Measurements from ENCODE around the gene MRPL53.

Gene MRPL53

DNA sequence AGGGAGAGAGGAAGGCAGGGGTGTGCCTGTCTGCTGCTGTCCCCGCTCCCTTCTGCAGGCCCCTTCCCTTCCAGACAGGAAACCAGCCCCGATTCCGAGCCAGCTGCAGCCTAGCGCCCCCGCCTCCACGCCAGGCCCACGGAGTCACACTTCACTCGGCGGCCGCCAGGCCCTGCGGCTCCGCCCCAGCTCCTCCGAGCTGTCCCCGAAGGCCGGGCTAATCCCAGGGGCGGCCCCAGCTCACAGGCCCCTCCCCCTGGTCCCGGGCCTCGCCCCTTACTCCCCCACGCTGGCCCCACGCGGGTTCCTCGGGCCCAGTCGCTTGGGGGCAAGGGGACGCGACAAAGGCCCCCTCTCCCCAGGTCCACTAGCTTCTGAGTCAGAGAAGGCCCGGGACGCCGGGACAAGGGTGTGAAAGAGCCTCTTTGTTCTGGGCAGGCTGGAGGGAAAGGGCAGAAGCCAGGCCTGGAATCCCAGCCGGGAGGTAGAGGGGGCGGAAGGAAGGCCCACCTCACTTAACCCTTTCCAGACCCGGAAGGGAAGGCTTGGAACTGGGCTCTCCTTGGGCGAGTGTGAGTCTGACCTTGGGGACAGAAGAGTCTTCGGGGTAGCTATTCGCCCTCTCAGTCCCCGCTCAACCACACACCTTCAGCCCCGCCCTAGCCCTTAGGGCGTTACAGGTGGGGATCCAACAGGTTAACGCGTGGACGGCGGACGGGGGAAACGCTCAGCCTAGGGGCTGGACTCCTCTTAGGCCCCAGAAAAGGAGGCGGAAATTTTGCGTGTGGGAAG is 31.9 kb downstream of the MRPL53 start:
- no peak for DNase-seq (ENCODE audit: low read depth, low spot score)
- Histone ChIP-seq H3K9me3 (ENCODE audit: insufficient read depth, low read length) (no peaks in the 10 kb centered on the region), H3K9ac (ENCODE audit: insufficient read length, low read depth) (peak overlapping the region; percentile 90), H3K4me3 (ENCODE audit: insufficient read length, low read depth) (peak overlapping the region; percentile 78), H3K27me3 (ENCODE audit: insufficient read depth, insufficient read length) (no peaks in the 10 kb centered on the region), H3K36me3 (ENCODE audit: insufficient read depth, insufficient read length, low read length) (peaks cover 29% of the 10 kb centered on the region), H3K4me1 (ENCODE audit: insufficient read depth, insufficient read length) (peaks cover 9% of the 10 kb centered on the region)
- TF ChIP-seq SUZ12 (IDR thresholded peaks at IDR 0.05; ENCODE audit: extremely low read depth, insufficient read depth, insufficient read length): no peak
- no peak for TF ChIP-seq ZNF274 (IDR thresholded peaks at IDR 0.05; ENCODE audit: low read depth, low read length)
- TF ChIP-seq YY1 (IDR thresholded peaks at IDR 0.05; ENCODE audit: insufficient read depth, insufficient read length): no peak

DNA sequence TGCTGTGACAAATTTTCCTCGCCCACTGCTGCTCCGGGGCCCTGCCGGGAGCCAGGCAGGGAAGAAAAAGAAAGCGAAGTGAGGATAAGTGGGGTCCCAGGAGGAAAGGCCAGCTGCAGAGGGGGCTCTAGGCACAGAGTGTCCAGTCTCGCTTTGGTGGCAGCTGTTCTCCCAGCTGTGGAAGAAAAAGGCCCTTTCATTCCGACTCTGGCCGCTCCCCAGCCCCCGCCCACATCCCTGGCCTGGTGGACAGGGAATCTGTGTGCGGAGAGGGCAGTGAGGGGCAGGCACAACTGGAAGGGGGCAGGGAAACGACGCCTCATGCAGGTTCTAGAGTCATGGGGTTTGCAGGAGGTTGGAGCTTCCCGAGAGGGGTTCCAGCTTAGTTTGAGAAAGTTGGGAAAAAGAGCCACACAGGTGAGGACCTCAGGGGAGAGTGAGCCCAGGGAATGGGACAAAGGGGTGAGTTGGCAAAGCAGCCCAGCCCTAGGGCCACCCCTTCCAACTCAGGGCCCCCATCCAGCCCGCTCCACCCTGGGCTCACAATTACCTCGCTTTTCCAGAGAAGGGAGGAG is 32.6 kb downstream of the MRPL53 start:
- TF ChIP-seq ZNF274 (IDR thresholded peaks at IDR 0.05; ENCODE audit: low read depth, low read length): no peak
- no peak for TF ChIP-seq YY1 (IDR thresholded peaks at IDR 0.05; ENCODE audit: insufficient read depth, insufficient read length)
- TF ChIP-seq SUZ12 (IDR thresholded peaks at IDR 0.05; ENCODE audit: extremely low read depth, insufficient read depth, insufficient read length): no peak
- DNase-seq (ENCODE audit: low read depth, low spot score): no peak
- H3K4me3 ChIP-seq (ENCODE audit: insufficient read length, low read depth): peak overlapping the region; percentile 78
- H3K4me1 ChIP-seq (ENCODE audit: insufficient read depth, insufficient read length): peaks cover 9% of the 10 kb centered on the region
- peaks cover 31% of the 10 kb centered on the region for H3K36me3 ChIP-seq (ENCODE audit: insufficient read depth, insufficient read length, low read length)
- H3K27me3 ChIP-seq (ENCODE audit: insufficient read depth, insufficient read length): no peaks in the 10 kb centered on the region
- H3K9ac ChIP-seq (ENCODE audit: insufficient read length, low read depth): peak overlapping the region; percentile 90
- H3K9me3 ChIP-seq (ENCODE audit: insufficient read depth, low read length): no peaks in the 10 kb centered on the region

DNA sequence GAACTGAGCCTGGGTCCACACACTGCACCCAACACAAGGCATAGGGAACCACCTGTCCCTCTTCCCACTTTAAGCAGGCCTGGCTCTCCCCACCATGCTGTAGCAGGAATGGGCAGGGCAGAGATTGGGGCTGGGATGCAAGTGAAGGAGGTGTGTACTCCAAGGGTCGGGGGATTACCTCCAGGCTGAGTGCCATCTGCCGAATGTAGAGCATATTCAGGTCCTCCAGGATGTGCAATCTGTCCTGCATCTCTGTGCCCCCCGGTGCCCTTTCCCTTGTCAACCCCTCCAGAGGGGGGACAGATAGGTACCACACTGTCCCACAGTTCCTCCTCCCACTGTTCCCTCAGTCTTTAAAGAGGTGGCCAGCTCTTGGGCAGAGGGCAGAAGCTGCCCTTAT is 33.1 kb downstream of the MRPL53 start:
- no peaks in the 10 kb centered on the region for H3K27me3 ChIP-seq (ENCODE audit: insufficient read depth, insufficient read length)

DNA sequence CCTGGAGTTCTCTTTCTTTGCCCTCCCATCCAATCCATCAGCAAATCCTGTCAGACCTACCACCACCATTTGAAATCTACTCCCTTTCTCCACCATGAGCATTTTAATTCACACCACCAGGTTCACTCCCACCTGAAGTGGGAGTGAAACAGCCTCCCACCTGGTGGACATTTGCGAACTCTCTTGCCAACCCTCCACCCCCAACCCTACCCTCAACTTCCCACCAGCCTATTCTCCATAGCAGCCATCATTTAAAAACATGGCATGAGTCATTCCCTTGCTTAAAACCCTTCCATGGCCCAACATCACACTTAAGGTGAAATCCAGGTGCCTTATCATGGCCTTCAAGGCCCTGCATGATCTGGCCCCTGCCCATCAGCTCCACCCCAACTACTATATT is 34.2 kb downstream of the MRPL53 start:
- DNase-seq (ENCODE audit: low read depth, low spot score): no peak
- Histone ChIP-seq H3K9me3 (ENCODE audit: insufficient read depth, low read length) (no peaks in the 10 kb centered on the region), H3K4me3 (ENCODE audit: insufficient read length, low read depth) (no peak overlapping the region), H3K36me3 (ENCODE audit: insufficient read depth, insufficient read length, low read length) (peaks cover 33% of the 10 kb centered on the region), H3K27me3 (ENCODE audit: insufficient read depth, insufficient read length) (no peaks in the 10 kb centered on the region), H3K4me1 (ENCODE audit: insufficient read depth, insufficient read length) (peaks cover 9% of the 10 kb centered on the region), H3K9ac (ENCODE audit: insufficient read length, low read depth) (no peak overlapping the region)
- TF ChIP-seq SUZ12 (IDR thresholded peaks at IDR 0.05; ENCODE audit: extremely low read depth, insufficient read depth, insufficient read length): no peak
- no peak for TF ChIP-seq ZNF274 (IDR thresholded peaks at IDR 0.05; ENCODE audit: low read depth, low read length)
- TF ChIP-seq YY1 (IDR thresholded peaks at IDR 0.05; ENCODE audit: insufficient read depth, insufficient read length): no peak

More for the DNA sequence above, 33.1 kb downstream of the MRPL53 start:
- Histone ChIP-seq H3K36me3 (ENCODE audit: insufficient read depth, insufficient read length, low read length) (peaks cover 33% of the 10 kb centered on the region), H3K9ac (ENCODE audit: insufficient read length, low read depth) (peak overlapping the region; percentile 90), H3K4me3 (ENCODE audit: insufficient read length, low read depth) (peak overlapping the region; percentile 78), H3K4me1 (ENCODE audit: insufficient read depth, insufficient read length) (peaks cover 9% of the 10 kb centered on the region), H3K9me3 (ENCODE audit: insufficient read depth, low read length) (no peaks in the 10 kb centered on the region)
- TF ChIP-seq SUZ12 (IDR thresholded peaks at IDR 0.05; ENCODE audit: extremely low read depth, insufficient read depth, insufficient read length): no peak
- TF ChIP-seq ZNF274 (IDR thresholded peaks at IDR 0.05; ENCODE audit: low read depth, low read length): no peak
- no peak for TF ChIP-seq YY1 (IDR thresholded peaks at IDR 0.05; ENCODE audit: insufficient read depth, insufficient read length)
- DNase-seq (ENCODE audit: low read depth, low spot score): no peak

DNA sequence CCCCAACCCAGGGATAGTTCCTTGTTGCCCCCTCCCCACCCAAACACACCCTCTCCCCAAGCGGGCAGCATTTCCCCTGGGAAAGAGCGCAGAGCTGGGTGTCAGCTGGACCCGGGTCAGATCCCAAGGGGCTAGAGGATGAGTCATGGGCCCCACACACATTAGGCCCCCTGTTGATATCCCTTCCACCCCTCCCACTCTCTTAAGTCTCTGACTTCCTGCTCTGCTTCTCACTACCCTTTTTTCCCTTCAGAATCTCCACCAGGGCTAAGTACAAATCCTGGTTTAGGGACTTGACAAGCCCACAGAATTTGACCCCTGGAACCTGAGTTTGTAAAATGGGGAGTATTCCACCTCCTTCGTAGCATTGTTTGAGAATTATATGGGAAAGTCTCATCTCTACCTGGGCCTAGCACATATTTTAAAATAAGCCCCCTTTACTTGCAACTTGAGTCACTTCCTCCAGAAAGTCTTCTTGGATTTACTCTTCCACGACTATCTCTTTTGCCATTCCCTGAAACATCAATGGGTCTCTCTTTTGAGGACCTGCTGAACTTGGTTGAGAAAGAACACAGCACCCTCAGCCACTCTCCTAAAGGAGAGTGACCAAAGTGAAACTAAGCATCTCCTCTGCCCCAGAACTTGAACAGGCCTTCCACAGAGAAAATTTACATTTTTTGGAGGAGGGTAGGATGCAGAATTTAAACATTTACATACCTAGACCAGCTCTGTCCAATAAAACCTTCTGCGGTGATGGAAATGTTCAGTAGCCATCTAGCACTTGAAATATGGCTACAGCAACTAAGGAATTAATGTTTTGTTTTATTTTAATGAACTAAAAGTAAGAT is 35.4 kb downstream of the MRPL53 start:
- H3K27me3 ChIP-seq (ENCODE audit: insufficient read depth, insufficient read length): no peaks in the 10 kb centered on the region
- no peaks in the 10 kb centered on the region for H3K9me3 ChIP-seq (ENCODE audit: insufficient read depth, low read length)
- TF ChIP-seq YY1 (IDR thresholded peaks at IDR 0.05; ENCODE audit: insufficient read depth, insufficient read length) (no peak), ZNF274 (IDR thresholded peaks at IDR 0.05; ENCODE audit: low read depth, low read length) (no peak), SUZ12 (IDR thresholded peaks at IDR 0.05; ENCODE audit: extremely low read depth, insufficient read depth, insufficient read length) (no peak)
- H3K4me1 ChIP-seq (ENCODE audit: insufficient read depth, insufficient read length): peaks cover 9% of the 10 kb centered on the region
- peaks cover 39% of the 10 kb centered on the region for H3K36me3 ChIP-seq (ENCODE audit: insufficient read depth, insufficient read length, low read length)
- DNase-seq (ENCODE audit: low read depth, low spot score): no peak
- H3K4me3 ChIP-seq (ENCODE audit: insufficient read length, low read depth): no peak overlapping the region
- peak overlapping the region; percentile 21 for H3K9ac ChIP-seq (ENCODE audit: insufficient read length, low read depth)

DNA sequence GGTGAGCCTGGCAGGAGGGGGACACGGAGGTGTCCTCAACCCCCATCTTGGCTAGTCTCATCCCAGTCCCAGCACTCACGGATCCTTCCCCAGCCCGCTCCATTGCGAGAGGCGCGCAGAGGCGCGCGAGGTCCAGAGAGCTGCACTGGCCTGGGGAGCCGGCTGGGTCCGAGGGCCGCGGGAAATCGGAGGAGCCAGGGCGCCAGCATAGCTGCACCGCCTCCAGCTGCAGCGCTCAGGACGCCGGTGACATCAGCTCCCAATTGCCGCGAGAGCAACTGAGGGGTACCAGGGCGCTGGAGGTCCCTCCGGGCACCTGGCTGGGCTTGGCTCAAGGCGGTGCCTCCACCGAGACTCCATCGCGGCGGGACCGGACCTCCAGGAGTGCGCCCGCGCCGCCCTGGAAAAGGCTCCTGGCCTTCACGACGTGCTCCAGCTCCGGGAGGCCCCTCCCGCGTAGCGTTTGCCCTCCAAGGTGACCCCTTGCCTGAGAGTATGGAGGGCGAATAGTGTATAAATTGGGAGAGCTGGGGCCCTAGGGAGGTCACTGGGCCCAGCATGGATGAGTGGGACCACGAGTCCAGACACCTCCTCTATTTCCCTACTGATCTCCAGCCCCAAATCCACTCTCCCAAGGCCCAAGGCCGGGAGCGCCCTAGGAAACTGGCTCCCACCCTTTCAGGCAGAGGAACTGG is 36.2 kb downstream of the MRPL53 start:
- no peak for DNase-seq (ENCODE audit: low read depth, low spot score)
- Histone ChIP-seq H3K9ac (ENCODE audit: insufficient read length, low read depth) (no peak overlapping the region), H3K27me3 (ENCODE audit: insufficient read depth, insufficient read length) (no peaks in the 10 kb centered on the region), H3K4me3 (ENCODE audit: insufficient read length, low read depth) (no peak overlapping the region), H3K36me3 (ENCODE audit: insufficient read depth, insufficient read length, low read length) (peaks cover 46% of the 10 kb centered on the region), H3K4me1 (ENCODE audit: insufficient read depth, insufficient read length) (peaks cover 9% of the 10 kb centered on the region), H3K9me3 (ENCODE audit: insufficient read depth, low read length) (no peaks in the 10 kb centered on the region)
- no peak for TF ChIP-seq SUZ12 (IDR thresholded peaks at IDR 0.05; ENCODE audit: extremely low read depth, insufficient read depth, insufficient read length)
- no peak for TF ChIP-seq YY1 (IDR thresholded peaks at IDR 0.05; ENCODE audit: insufficient read depth, insufficient read length)
- TF ChIP-seq ZNF274 (IDR thresholded peaks at IDR 0.05; ENCODE audit: low read depth, low read length): no peak

Measured in NT2/D1 (cell line).